Uterus (tissue), 2 donors: ENCODE measurements around the gene ZPLD1.

Experiments used
- POLR2A ChIP-seq, 2 donors: fragments of 450-650 bp; IDR thresholded peaks; one replicate each; pipeline ENCODE4 v1.6.1; 2016; ENCODE audit warnings: antibody characterized with exemption in 2 of 2, mild to moderate bottlenecking in 1 of 2, moderate library complexity in 1 of 2
- TF ChIP-seq, protein P1 (sequence below), 4 experiments: fragments of 200-600 bp in 2 of 4; fragments of 450-650 bp in 2 of 4; sonication (generic) in 2 of 4; IDR thresholded peaks; one replicate each; pipeline ENCODE4 v1.5.1; 2016 to 2019; ENCODE audit warnings: antibody characterized with exemption in 4 of 4, mild to moderate bottlenecking in 2 of 4, moderate library complexity in 1 of 4

DNA sequence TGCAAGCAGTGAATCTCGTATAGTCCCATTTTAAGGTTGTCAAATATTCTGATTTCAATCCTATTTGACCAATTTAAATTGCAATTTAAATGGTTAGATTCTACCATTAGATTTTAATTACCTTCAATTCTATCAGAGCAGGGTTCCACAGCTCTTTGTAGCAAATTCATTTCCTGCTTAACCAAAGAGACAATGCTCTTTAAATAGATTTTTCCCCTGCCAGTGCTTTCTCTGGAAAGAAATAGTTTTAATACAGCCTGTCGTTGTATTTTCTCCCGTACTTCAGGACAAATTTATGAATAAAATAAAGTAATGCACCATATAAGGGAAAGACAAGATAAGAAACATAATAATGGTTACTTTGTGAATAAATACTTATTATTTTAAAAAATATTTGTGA, 62.8 kb downstream of the ZPLD1 start:
- TF ChIP-seq, protein P1, sequence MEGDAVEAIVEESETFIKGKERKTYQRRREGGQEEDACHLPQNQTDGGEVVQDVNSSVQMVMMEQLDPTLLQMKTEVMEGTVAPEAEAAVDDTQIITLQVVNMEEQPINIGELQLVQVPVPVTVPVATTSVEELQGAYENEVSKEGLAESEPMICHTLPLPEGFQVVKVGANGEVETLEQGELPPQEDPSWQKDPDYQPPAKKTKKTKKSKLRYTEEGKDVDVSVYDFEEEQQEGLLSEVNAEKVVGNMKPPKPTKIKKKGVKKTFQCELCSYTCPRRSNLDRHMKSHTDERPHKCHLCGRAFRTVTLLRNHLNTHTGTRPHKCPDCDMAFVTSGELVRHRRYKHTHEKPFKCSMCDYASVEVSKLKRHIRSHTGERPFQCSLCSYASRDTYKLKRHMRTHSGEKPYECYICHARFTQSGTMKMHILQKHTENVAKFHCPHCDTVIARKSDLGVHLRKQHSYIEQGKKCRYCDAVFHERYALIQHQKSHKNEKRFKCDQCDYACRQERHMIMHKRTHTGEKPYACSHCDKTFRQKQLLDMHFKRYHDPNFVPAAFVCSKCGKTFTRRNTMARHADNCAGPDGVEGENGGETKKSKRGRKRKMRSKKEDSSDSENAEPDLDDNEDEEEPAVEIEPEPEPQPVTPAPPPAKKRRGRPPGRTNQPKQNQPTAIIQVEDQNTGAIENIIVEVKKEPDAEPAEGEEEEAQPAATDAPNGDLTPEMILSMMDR (IDR thresholded peaks at IDR 0.05) = no peak
- no peak for TF ChIP-seq POLR2A (IDR thresholded peaks at IDR 0.05)
